GM10266 (cell line): ENCODE data around the gene RIPOR3.

Source experiments
- DNase-seq: peaks from one replicate; pipeline ENCODE4 v3.0.0; 2012; ENCODE audit errors: extremely low spot score
- CTCF ChIP-seq: IDR thresholded peaks from 2 replicates; pipeline ENCODE4 v1.5.1; 2012; ENCODE audit warnings: mild to moderate bottlenecking, low read depth; ENCODE audit not compliant: control insufficient read depth, insufficient read depth; ENCODE audit errors: missing control alignments

Gene RIPOR3

GRCh38 chr20:50588034-50588736 lies 103.2 kb downstream of the RIPOR3 start:
- TF ChIP-seq CTCF, result peak; percentile 94
- peak; percentile 81 for DNase-seq

- DNase-seq, result no peak
- TF ChIP-seq CTCF, result no peak
These were observed 103.9 kb downstream of the RIPOR3 start for GRCh38 chr20:50587291-50587961.

GRCh38 chr20:50586531-50587232 lies 104.7 kb downstream of the RIPOR3 start:
- DNase-seq, result no peak
- no peak for TF ChIP-seq CTCF

GRCh38 chr20:50585678-50586077 lies 105.7 kb downstream of the RIPOR3 start:
- no peak for TF ChIP-seq CTCF
- no peak for DNase-seq

GRCh38 chr20:50585214-50585613 lies 106.1 kb downstream of the RIPOR3 start:
- no peak for TF ChIP-seq CTCF
- DNase-seq, result no peak

- no peak for DNase-seq
- TF ChIP-seq CTCF, result no peak
These were observed 106.7 kb downstream of the RIPOR3 start for GRCh38 chr20:50584687-50585086.

- no peak for DNase-seq
- TF ChIP-seq CTCF, result no peak
These were observed 107.7 kb downstream of the RIPOR3 start for GRCh38 chr20:50583442-50584150.
